ENCODE measurements around the gene CCDC152. TPM values are rescaled to one million over a fixed set of nuclear protein-coding genes. Genes with fewer than 3 reads are reported as not detected.

Gene CCDC152
- total RNA-seq, 1 experiment from 2014 or later, result not detected

DNA sequence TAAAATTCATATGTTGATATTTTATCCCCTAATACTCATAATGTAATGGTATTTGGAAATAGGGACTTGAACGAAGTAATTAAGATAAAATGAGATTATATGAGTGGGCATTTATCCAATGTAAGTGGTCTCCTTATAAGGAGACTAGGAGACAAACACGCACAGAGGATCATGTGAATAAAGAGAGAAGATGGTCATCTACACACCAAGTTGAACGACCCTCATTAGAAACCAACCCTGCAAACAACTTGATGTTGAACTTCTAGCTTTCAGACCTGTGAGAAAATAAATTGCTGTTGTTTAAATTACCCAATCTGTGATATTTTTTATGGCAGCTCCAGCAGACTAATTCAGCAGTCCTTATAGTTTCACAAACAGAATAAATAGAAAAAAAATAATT lies 82.6 kb downstream of the CCDC152 start (continued):
- TF ChIP-seq, protein P1, sequence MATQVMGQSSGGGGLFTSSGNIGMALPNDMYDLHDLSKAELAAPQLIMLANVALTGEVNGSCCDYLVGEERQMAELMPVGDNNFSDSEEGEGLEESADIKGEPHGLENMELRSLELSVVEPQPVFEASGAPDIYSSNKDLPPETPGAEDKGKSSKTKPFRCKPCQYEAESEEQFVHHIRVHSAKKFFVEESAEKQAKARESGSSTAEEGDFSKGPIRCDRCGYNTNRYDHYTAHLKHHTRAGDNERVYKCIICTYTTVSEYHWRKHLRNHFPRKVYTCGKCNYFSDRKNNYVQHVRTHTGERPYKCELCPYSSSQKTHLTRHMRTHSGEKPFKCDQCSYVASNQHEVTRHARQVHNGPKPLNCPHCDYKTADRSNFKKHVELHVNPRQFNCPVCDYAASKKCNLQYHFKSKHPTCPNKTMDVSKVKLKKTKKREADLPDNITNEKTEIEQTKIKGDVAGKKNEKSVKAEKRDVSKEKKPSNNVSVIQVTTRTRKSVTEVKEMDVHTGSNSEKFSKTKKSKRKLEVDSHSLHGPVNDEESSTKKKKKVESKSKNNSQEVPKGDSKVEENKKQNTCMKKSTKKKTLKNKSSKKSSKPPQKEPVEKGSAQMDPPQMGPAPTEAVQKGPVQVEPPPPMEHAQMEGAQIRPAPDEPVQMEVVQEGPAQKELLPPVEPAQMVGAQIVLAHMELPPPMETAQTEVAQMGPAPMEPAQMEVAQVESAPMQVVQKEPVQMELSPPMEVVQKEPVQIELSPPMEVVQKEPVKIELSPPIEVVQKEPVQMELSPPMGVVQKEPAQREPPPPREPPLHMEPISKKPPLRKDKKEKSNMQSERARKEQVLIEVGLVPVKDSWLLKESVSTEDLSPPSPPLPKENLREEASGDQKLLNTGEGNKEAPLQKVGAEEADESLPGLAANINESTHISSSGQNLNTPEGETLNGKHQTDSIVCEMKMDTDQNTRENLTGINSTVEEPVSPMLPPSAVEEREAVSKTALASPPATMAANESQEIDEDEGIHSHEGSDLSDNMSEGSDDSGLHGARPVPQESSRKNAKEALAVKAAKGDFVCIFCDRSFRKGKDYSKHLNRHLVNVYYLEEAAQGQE (IDR thresholded peaks at IDR 0.05; ENCODE audit: low read depth), result no peak

DNA sequence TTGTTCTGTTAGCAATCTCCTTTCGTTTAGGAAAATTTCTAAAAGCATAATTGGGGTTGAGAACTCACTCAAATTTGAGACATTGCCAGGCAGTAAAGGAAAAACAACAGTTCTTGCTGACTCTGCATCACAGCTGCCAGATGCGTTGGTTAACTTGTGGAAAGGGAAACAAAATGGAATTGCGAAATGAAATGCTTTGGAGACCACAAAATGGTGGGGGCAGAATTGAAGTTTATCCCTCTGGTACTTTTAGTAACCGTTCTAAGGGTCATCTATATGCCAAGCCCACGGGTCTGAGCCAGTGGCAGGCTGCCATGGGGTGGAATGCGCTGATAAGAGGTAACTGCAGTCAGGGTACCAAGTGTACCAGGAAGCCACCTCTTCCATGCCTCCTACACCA lies 83.7 kb downstream of the CCDC152 start:
- TF ChIP-seq, protein P1 (IDR thresholded peaks at IDR 0.05; ENCODE audit: low read depth), result no peak
- no peak for TF ChIP-seq EZH2phosphoT487 (IDR thresholded peaks at IDR 0.05; ENCODE audit: borderline replicate concordance)
- no peak for TF ChIP-seq TCF7L2 (IDR thresholded peaks at IDR 0.05; ENCODE audit: borderline replicate concordance, extremely low read depth, insufficient read depth, insufficient read length)
- no peak for TF ChIP-seq CEBPB (IDR thresholded peaks at IDR 0.05; ENCODE audit: low read depth)
- TF ChIP-seq, protein P2, sequence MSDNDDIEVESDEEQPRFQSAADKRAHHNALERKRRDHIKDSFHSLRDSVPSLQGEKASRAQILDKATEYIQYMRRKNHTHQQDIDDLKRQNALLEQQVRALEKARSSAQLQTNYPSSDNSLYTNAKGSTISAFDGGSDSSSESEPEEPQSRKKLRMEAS (IDR thresholded peaks at IDR 0.05), result no peak
- TF ChIP-seq SIN3A (IDR thresholded peaks at IDR 0.05; ENCODE audit: low read depth), result no peak
- no peak for TF ChIP-seq EGR1 (IDR thresholded peaks at IDR 0.05; ENCODE audit: low read depth)
- Histone ChIP-seq H3K4me1 (ENCODE audit: control insufficient read depth in 1 of 2, insufficient read depth in 2 of 2, low read length in 2 of 2) (no peaks in the 10 kb centered on the region), H3K36me3 (ENCODE audit: control insufficient read depth in 1 of 2, insufficient read depth in 2 of 2, low read length in 2 of 2) (no peaks in the 10 kb centered on the region), H2AFZ (ENCODE audit: low read depth, low read length, poor library complexity, severe bottlenecking) (no peak overlapping the region), H3K9ac (ENCODE audit: low read length) (no peak overlapping the region), H3K27me3 (ENCODE audit: insufficient read depth, low read length) (no peaks in the 10 kb centered on the region), H3K4me2 (ENCODE audit: low read length) (no peak overlapping the region), H4K20me1 (ENCODE audit: insufficient read depth) (no peaks in the 10 kb centered on the region), H3K79me2 (ENCODE audit: insufficient read depth, low read length) (no peaks in the 10 kb centered on the region), H3K27ac (ENCODE audit: low read depth, low read length) (no peak overlapping the region), H3K9me2 (ENCODE audit: insufficient read depth) (no peaks in the 10 kb centered on the region), H3K9me3 (ENCODE audit: control insufficient read depth in 1 of 2, insufficient read depth in 1 of 2, low read depth in 1 of 2, low read length in 2 of 2) (no peaks in the 10 kb centered on the region), H3K4me3 (replicated peaks in 1 of 2; ENCODE audit: low read depth in 1 of 2, low read length in 2 of 2) (no peak overlapping the region)
- ChIA-PET CTCF (no interaction called here), RAD21 (ENCODE audit: low non-redundant PET in 1 of 2, low total read pairs in 2 of 2, uncharacterized antibody in 2 of 2, unreplicated experiment in 2 of 2) (no interaction called here), POLR2A (no interaction called here)
- intact Hi-C loops (cut with micrococcal nuclease), result no loop called here
- ATAC-seq (no peak), DNase-seq (ENCODE audit: low read depth, low spot score) (no peak)
- no TSS peak for BruUV-seq (replicated peaks)
